ENCODE data around the gene KRT72. TPM values are rescaled to one million over a fixed set of nuclear protein-coding genes. Genes with fewer than 3 reads are reported as not detected.

KRT72 gene
- under 1 TPM in 1 of 2 donors, not detected in 1; 0.25 TPM for total RNA-seq

- peaks cover 15% of the 10 kb centered on the region for H3K27me3 ChIP-seq
- no peak for DNase-seq
- H3K27ac ChIP-seq, result no peak within 1 kb of the TSS
- no peak for TF ChIP-seq CTCF (IDR thresholded peaks at IDR 0.05)
- intact Hi-C loops (cut with DNase I), result no loop called here
- no peaks in the 10 kb centered on the region for H3K9me3 ChIP-seq
- H3K36me3 ChIP-seq, result no peaks in the 10 kb centered on the region
- H3K4me1 ChIP-seq, result no peaks in the 10 kb centered on the region
- no peak within 1 kb of the TSS for H3K9ac ChIP-seq (ENCODE audit: low read depth in 2 of 2, low read length in 2 of 2)
- no peak within 1 kb of the TSS for H3K4me3 ChIP-seq
Measured at GRCh38 chr12:52600941-52601481, at the start of gene KRT72. Gene KRT72, minus strand, starts transcription at chr12:52601463. Its CDS starts 11 bp downstream, at chr12:52601452.

GRCh38 chr12:52650520-52651081, 49.3 kb upstream of the KRT72 start:
- H3K36me3 ChIP-seq, result no peaks in the 10 kb centered on the region
- TF ChIP-seq CTCF (IDR thresholded peaks at IDR 0.05), result no peak
- no peak overlapping the region for H3K4me3 ChIP-seq
- DNase-seq, result peak; percentile 61
- H3K4me1 ChIP-seq, result peaks cover 4% of the 10 kb centered on the region
- intact Hi-C loops (cut with DNase I), result no loop called here
- H3K27ac ChIP-seq, result peak overlapping the region; percentile 45
- no peak overlapping the region for H3K9ac ChIP-seq (ENCODE audit: low read depth in 2 of 2, low read length in 2 of 2)
- no peaks in the 10 kb centered on the region for H3K9me3 ChIP-seq
- no peaks in the 10 kb centered on the region for H3K27me3 ChIP-seq

- no peaks in the 10 kb centered on the region for H3K36me3 ChIP-seq
- H3K4me3 ChIP-seq, result no peak overlapping the region
- H3K4me1 ChIP-seq, result peaks cover 4% of the 10 kb centered on the region
- DNase-seq, result no peak
- H3K9ac ChIP-seq (ENCODE audit: low read depth in 2 of 2, low read length in 2 of 2), result no peak overlapping the region
- no peak for TF ChIP-seq CTCF (IDR thresholded peaks at IDR 0.05)
- intact Hi-C loops (cut with DNase I), result no loop called here
- no peak overlapping the region for H3K27ac ChIP-seq
- no peaks in the 10 kb centered on the region for H3K27me3 ChIP-seq
- no peaks in the 10 kb centered on the region for H3K9me3 ChIP-seq
Measured at GRCh38 chr12:52649066-52649465, 47.8 kb upstream of the KRT72 start.

GRCh38 chr12:52648012-52648550, 46.8 kb upstream of the KRT72 start:
- Histone ChIP-seq H3K9ac (ENCODE audit: low read depth in 2 of 2, low read length in 2 of 2) (no peak overlapping the region), H3K27ac (no peak overlapping the region), H3K9me3 (no peaks in the 10 kb centered on the region), H3K4me3 (no peak overlapping the region), H3K27me3 (no peaks in the 10 kb centered on the region), H3K36me3 (no peaks in the 10 kb centered on the region), H3K4me1 (peaks cover 4% of the 10 kb centered on the region)
- TF ChIP-seq CTCF (IDR thresholded peaks at IDR 0.05), result no peak
- DNase-seq, result no peak
- intact Hi-C loops (cut with DNase I), result no loop called here

GRCh38 chr12:52647601-52648000, 46.3 kb upstream of the KRT72 start:
- H3K4me1 ChIP-seq, result peaks cover 4% of the 10 kb centered on the region
- H3K9ac ChIP-seq (ENCODE audit: low read depth in 2 of 2, low read length in 2 of 2), result no peak overlapping the region
- H3K27me3 ChIP-seq, result no peaks in the 10 kb centered on the region
- no peak overlapping the region for H3K27ac ChIP-seq
- DNase-seq, result peak; percentile 11
- H3K9me3 ChIP-seq, result no peaks in the 10 kb centered on the region
- H3K36me3 ChIP-seq, result no peaks in the 10 kb centered on the region
- TF ChIP-seq CTCF (IDR thresholded peaks at IDR 0.05), result no peak
- intact Hi-C loops (cut with DNase I), result no loop called here
- H3K4me3 ChIP-seq, result no peak overlapping the region
